CD4-positive, alpha-beta T cell (primary cell): Measurements from ENCODE around the gene MYO18A. TPM values are rescaled to one million over a fixed set of nuclear protein-coding genes. Genes with fewer than 3 reads are reported as not detected.

Experiments
- ATAC-seq: fragments of 200-7000 bp; cut with Tn5 transposase; one replicate; pipeline ENCODE4 v1.10.0; 2022; ENCODE audit warnings: mild to moderate bottlenecking; ENCODE audit not compliant: poor library complexity
- CTCF ChIA-PET: fragments of 350-600 bp; sonication (Branson Sonifier 250); formaldehyde crosslinking; loops from one replicate; lab custom pipeline; 2021; ENCODE audit warnings: antibody characterized with exemption, inconsistent platforms; lab: Charles Lee
- POLR2A ChIA-PET: fragments of 350-600 bp; sonication (Branson Sonifier 250); formaldehyde crosslinking; loops from one replicate; lab custom pipeline; 2021; ENCODE audit warnings: antibody characterized with exemption, inconsistent platforms; lab: Charles Lee
- DNase-seq, 14 experiments: peaks; one replicate each; pipeline ENCODE4 v3.0.0-alpha.2; 2013 to 2020; ENCODE audit warnings: mixed read lengths in 2 of 14
- H3K27ac ChIP-seq, 2 donors: one replicate each; pipeline versions ENCODE4 v1.5.1 to v1.7.0; 2013; ENCODE audit warnings: low read length in 2 of 2, low read depth in 1 of 2, mild to moderate bottlenecking in 1 of 2
- H3K27me3 ChIP-seq, 2 experiments: 1 replicate in 1 of 2; 2 replicates in 1 of 2; pipeline versions ENCODE4 v1.6.1 to v1.7.0; 2013; ENCODE audit warnings: low read length in 2 of 2, control low read depth in 1 of 2, mild to moderate bottlenecking in 1 of 2, moderate library complexity in 1 of 2; ENCODE audit not compliant: insufficient read depth in 2 of 2, control insufficient read depth in 1 of 2
- H3K36me3 ChIP-seq: one replicate; pipeline ENCODE4 v1.6.1; 2013; ENCODE audit warnings: low read length, control low read depth; ENCODE audit not compliant: insufficient read depth
- H3K4me1 ChIP-seq: one replicate; pipeline ENCODE4 v1.6.1; 2013; ENCODE audit warnings: low read length, control low read depth; ENCODE audit not compliant: insufficient read depth
- H3K4me3 ChIP-seq: one replicate; pipeline ENCODE4 v1.5.1; 2013; ENCODE audit warnings: mild to moderate bottlenecking, low read length, moderate library complexity
- H3K9me3 ChIP-seq, 2 experiments: 1 replicate in 1 of 2; 2 replicates in 1 of 2; pipeline versions ENCODE4 v1.6.1 to v1.7.0; 2013; ENCODE audit warnings: low read length in 2 of 2, mild to moderate bottlenecking in 2 of 2, control low read depth in 1 of 2, moderate library complexity in 1 of 2; ENCODE audit not compliant: control insufficient read depth in 1 of 2, insufficient read depth in 1 of 2
- H3K27ac Mint-ChIP-seq: one replicate; pipeline ENCODE4 v1.8.0; 2020; ENCODE audit warnings: mixed read lengths
- H3K27me3 Mint-ChIP-seq: one replicate; pipeline ENCODE4 v1.8.0; 2021; ENCODE audit warnings: mixed read lengths
- H3K36me3 Mint-ChIP-seq: one replicate; pipeline ENCODE4 v1.8.0; 2021; ENCODE audit warnings: low read depth, mixed read lengths
- H3K4me1 Mint-ChIP-seq: one replicate; pipeline ENCODE4 v1.8.0; 2021; ENCODE audit warnings: low read depth, mixed read lengths
- H3K4me3 Mint-ChIP-seq: one replicate; pipeline ENCODE4 v1.8.0; 2020; ENCODE audit warnings: mild to moderate bottlenecking, mixed read lengths
- H3K9me3 Mint-ChIP-seq: one replicate; pipeline ENCODE4 v1.8.0; 2020; ENCODE audit warnings: mixed read lengths
- CTCF ChIP-seq: fragments of 200-600 bp; IDR thresholded peaks from one replicate; pipeline ENCODE4 v1.8.0; 2022; ENCODE audit warnings: antibody characterized with exemption, mild to moderate bottlenecking
- intact Hi-C, 2 experiments: fragments of 100-400 bp; cut with DNase I in 1 of 2; cut with micrococcal nuclease in 1 of 2; formaldehyde crosslinking; loops; one replicate each; pipeline versions ENCODE4 v1.15.1 to v1.9.0; 2023 to 2025; cut with DNase I, micrococcal nuclease
- total RNA-seq, 174 experiments: library from RNA in 2 of 174; stranded (reverse) in 2 of 174; gene quantifications; one replicate each; pipeline ENCODE4 v1.2.3 and lab custom pipeline; 2021 to 2026

The MYO18A gene
- total RNA-seq, 2 experiments from 2014 or later: 87.0 to 90.1 TPM

- intact Hi-C loops: loop anchor here (1.0 to 5.0 kb wide), 3 partner anchors 21 to 392 kb away; no protein-coding TSS in a partner anchor
- Histone ChIP-seq H3K27ac (peak overlapping the region in 1 of 2 donors; percentile 18), H3K4me1 (peaks cover 58% of the 10 kb centered on the region), H3K9me3 (no peaks in the 10 kb centered on the region), H3K4me3 (no peak overlapping the region), H3K36me3 (no peaks in the 10 kb centered on the region), H3K27me3 (no peaks in the 10 kb centered on the region)
- H3K36me3 Mint-ChIP-seq: no peaks in the 10 kb centered on the region
- CTCF ChIA-PET: interaction anchor here (0.5 to 6.9 kb wide), 17 partner anchors 8 to 419 kb away, joined by 3 to 216 read pairs (median 4); partner anchors contain the start of genes MYO18A and NUFIP2
- POLR2A ChIA-PET: interaction anchor here (0.7 to 1.6 kb wide), 12 partner anchors 13 to 194 kb away, joined by 3 to 14 read pairs (median 5); partner anchors contain the start of genes MYO18A, NUFIP2 and PHF12
- H3K9me3 Mint-ChIP-seq: no peaks in the 10 kb centered on the region
- peak overlapping the region; percentile 65 for H3K27ac Mint-ChIP-seq
- DNase-seq (peak; percentile 54 to 88 (median 66)), ATAC-seq (peak; percentile 58)
- H3K4me1 Mint-ChIP-seq: peaks cover 57% of the 10 kb centered on the region
- no peaks in the 10 kb centered on the region for H3K27me3 Mint-ChIP-seq
- peak; percentile 88 for TF ChIP-seq CTCF
- H3K4me3 Mint-ChIP-seq: peak overlapping the region; percentile 36
Measured at GRCh38 chr17:29145289-29146073, 34.7 kb downstream of the MYO18A start.

GRCh38 chr17:29143894-29144293 lies 36.3 kb downstream of the MYO18A start:
- H3K36me3 Mint-ChIP-seq: no peaks in the 10 kb centered on the region
- H3K4me1 Mint-ChIP-seq: peaks cover 60% of the 10 kb centered on the region
- Histone ChIP-seq H3K4me3 (no peak overlapping the region), H3K27ac (no peak overlapping the region), H3K27me3 (no peaks in the 10 kb centered on the region), H3K36me3 (no peaks in the 10 kb centered on the region), H3K4me1 (peaks cover 64% of the 10 kb centered on the region), H3K9me3 (no peaks in the 10 kb centered on the region)
- ChIA-PET CTCF (interaction anchor here (0.9 to 1.0 kb wide), 2 partner anchors 20 to 36 kb away, joined by 3 to 4 read pairs; partner anchors contain the start of gene MYO18A), POLR2A (no interaction called here)
- H3K27me3 Mint-ChIP-seq: no peaks in the 10 kb centered on the region
- H3K9me3 Mint-ChIP-seq: no peaks in the 10 kb centered on the region
- intact Hi-C loops: no loop called here
- H3K27ac Mint-ChIP-seq: peak overlapping the region; percentile 96
- DNase-seq (peak in 1 of 14 experiments; percentile 53), ATAC-seq (no peak)
- no peak for TF ChIP-seq CTCF
- H3K4me3 Mint-ChIP-seq: peak overlapping the region; percentile 43

GRCh38 chr17:29141514-29141876 lies 38.7 kb downstream of the MYO18A start:
- Mint-ChIP-seq H3K9me3 (no peaks in the 10 kb centered on the region), H3K27me3 (no peaks in the 10 kb centered on the region), H3K4me3 (peak overlapping the region; percentile 91), H3K4me1 (peaks cover 69% of the 10 kb centered on the region), H3K36me3 (peaks cover 12% of the 10 kb centered on the region), H3K27ac (peak overlapping the region; percentile 96)
- Histone ChIP-seq H3K9me3 (no peaks in the 10 kb centered on the region), H3K4me1 (peaks cover 77% of the 10 kb centered on the region), H3K27me3 (no peaks in the 10 kb centered on the region), H3K36me3 (peaks cover 9% of the 10 kb centered on the region), H3K4me3 (peak overlapping the region; percentile 64), H3K27ac (peak overlapping the region; percentile 78 to 82)
- ChIA-PET CTCF (interaction anchor here (0.7 to 5.2 kb wide), 4 partner anchors 17 to 149 kb away, joined by 3 to 39 read pairs (median 11); partner anchors contain the start of gene MYO18A), POLR2A (interaction anchor here (1.9 to 4.7 kb wide), 3 partner anchors 8 to 17 kb away, joined by 7 to 33 read pairs (median 24); no protein-coding TSS in a partner anchor)
- no peak for TF ChIP-seq CTCF
- intact Hi-C loops: loop anchor here in 1 of 2 experiments (2.0 kb wide), 1 partner anchor 17 kb away; no protein-coding TSS in a partner anchor
- DNase-seq (no peak), ATAC-seq (no peak)
